Panc1 (cell line): ENCODE measurements around the gene TTLL5. TPM values are rescaled to one million over a fixed set of nuclear protein-coding genes. Genes with fewer than 3 reads are reported as not detected.

Experiments
- ATAC-seq: fragments of 200-7000 bp; cut with Tn5 transposase; 2 replicates; pipeline ENCODE4 v1.9.1; 2020; ENCODE audit warnings: mild to moderate bottlenecking, moderate library complexity
- BruUV-seq: library from RNA; stranded (reverse); fragments of 400-500 nt; replicated peaks from 2 replicates; lab custom pipeline; 2021; lab: Mats Ljungman, UMichigan
- CTCF ChIA-PET: fragments of 300-600 bp; sonication (Branson Sonifier 250); formaldehyde crosslinking; loops from one replicate; lab custom pipeline; 2022; ENCODE audit warnings: antibody characterized with exemption; lab: Charles Lee
- POLR2A ChIA-PET: fragments of 300-600 bp; sonication (Branson Sonifier 250); formaldehyde crosslinking; loops from one replicate; lab custom pipeline; 2022; ENCODE audit warnings: antibody characterized with exemption; lab: Charles Lee
- DNase-seq: peaks from one replicate; pipeline ENCODE4 v3.0.0-alpha.2; 2010; ENCODE audit warnings: low read depth, low spot score
- H3K27ac ChIP-seq: 2 replicates; pipeline ENCODE4 v1.5.1; 2011; ENCODE audit warnings: mild to moderate bottlenecking, low read length, inconsistent platforms
- H3K27me3 ChIP-seq: fragments of 200-500 bp; sonication (Bioruptor generic); 2 replicates; pipeline ENCODE4 v1.6.0; 2014; ENCODE audit warnings: low read length, inconsistent platforms; ENCODE audit not compliant: control insufficient read depth, insufficient read depth
- H3K36me3 ChIP-seq: fragments of 200-500 bp; sonication (Bioruptor generic); 2 replicates; pipeline ENCODE4 v1.5.1; 2014; ENCODE audit warnings: inconsistent platforms, mild to moderate bottlenecking, low read length, moderate library complexity; ENCODE audit not compliant: control insufficient read depth, insufficient read depth
- H3K4me1 ChIP-seq: 2 replicates; pipeline ENCODE4 v1.5.1; 2011; ENCODE audit warnings: inconsistent platforms, mild to moderate bottlenecking, low read length, moderate library complexity; ENCODE audit not compliant: control insufficient read depth, insufficient read depth
- H3K4me3 ChIP-seq, 2 experiments: 2 replicates each; pipeline ENCODE4 v1.5.1; 2011 to 2012; ENCODE audit warnings: low read depth in 2 of 2, low read length in 2 of 2, mild to moderate bottlenecking in 2 of 2, inconsistent platforms in 1 of 2, moderate library complexity in 1 of 2
- H3K9me3 ChIP-seq: fragments of 200-500 bp; sonication (Bioruptor generic); 2 replicates; pipeline ENCODE4 v1.5.1; 2014; ENCODE audit warnings: low read depth, mild to moderate bottlenecking, inconsistent platforms, low read length, moderate library complexity; ENCODE audit not compliant: control insufficient read depth, insufficient read depth
- POLR2AphosphoS5 ChIP-seq: IDR thresholded peaks from 2 replicates; pipeline ENCODE4 v1.6.1; 2012; ENCODE audit warnings: mild to moderate bottlenecking, low read depth, low read length, moderate library complexity
- SIN3A ChIP-seq: IDR thresholded peaks from 2 replicates; pipeline ENCODE4 v1.6.1; 2012; ENCODE audit warnings: low read depth, mild to moderate bottlenecking, low read length, moderate library complexity, borderline replicate concordance; ENCODE audit not compliant: insufficient read depth
- TCF7L2 ChIP-seq: IDR thresholded peaks from 2 replicates; pipeline ENCODE4 v1.6.1; 2011; ENCODE audit warnings: mild to moderate bottlenecking, low read depth, low read length, inconsistent platforms
- in situ Hi-C: cut with HindIII; loops from 2 replicates; pipeline ENCODE4 v1.10.0; 2016; ENCODE audit warnings: low sequenced_read_pairs, low pct_unique_long_range_greater_than_20kb
- intact Hi-C: fragments of 100-400 bp; cut with micrococcal nuclease; formaldehyde crosslinking; loops from one replicate; pipeline ENCODE4 v1.10.0; 2022; ENCODE audit not compliant: unreplicated experiment
- total RNA-seq: library from RNA; stranded (reverse); gene quantifications from one replicate; pipeline ENCODE4 v1.2.1, GENCODE V29; 2021; ENCODE audit not compliant: unreplicated experiment
- TF ChIP-seq, protein P1 (sequence below): fragments of 450-650 bp; IDR thresholded peaks from 2 replicates; pipeline ENCODE4 v1.5.1; 2017; ENCODE audit warnings: mild to moderate bottlenecking
- TF ChIP-seq, protein P2 (sequence below), 2 experiments: IDR thresholded peaks; 2 replicates each; pipeline ENCODE4 v1.6.1; 2011 to 2012; ENCODE audit warnings: low read depth in 2 of 2, control low read depth in 1 of 2, low read length in 1 of 2, mild to moderate bottlenecking in 1 of 2, moderate library complexity in 1 of 2; ENCODE audit not compliant: insufficient read depth in 1 of 2

TTLL5 gene
- total RNA-seq, 1 experiment from 2014 or later, result 23.5 TPM

DNA sequence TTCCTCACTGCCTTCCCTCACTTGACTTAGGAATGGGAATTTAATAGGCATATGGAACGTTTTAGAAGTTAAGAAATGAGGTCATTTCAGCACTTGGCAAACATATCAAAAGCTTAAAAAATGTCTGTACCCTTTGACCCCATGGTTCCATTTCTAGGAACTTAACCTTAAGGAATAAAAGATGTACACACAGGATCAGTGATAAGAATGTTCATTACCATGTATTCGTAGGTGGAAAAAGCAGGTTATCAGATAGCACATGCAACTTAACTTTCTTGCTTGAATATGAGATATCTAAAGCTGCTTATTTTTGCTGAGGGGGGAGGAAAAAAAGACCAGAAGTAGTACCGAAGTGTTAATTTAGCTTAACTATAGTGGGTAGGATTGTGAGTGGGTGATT is 57.2 kb downstream of the TTLL5 start:
- no peaks in the 10 kb centered on the region; the same call in 1 of the 2 replicates for H3K36me3 ChIP-seq
- no TSS peak for BruUV-seq
- no peak for ATAC-seq
- ChIA-PET POLR2A (no interaction called here), CTCF (no interaction called here)
- TF ChIP-seq, protein P1, sequence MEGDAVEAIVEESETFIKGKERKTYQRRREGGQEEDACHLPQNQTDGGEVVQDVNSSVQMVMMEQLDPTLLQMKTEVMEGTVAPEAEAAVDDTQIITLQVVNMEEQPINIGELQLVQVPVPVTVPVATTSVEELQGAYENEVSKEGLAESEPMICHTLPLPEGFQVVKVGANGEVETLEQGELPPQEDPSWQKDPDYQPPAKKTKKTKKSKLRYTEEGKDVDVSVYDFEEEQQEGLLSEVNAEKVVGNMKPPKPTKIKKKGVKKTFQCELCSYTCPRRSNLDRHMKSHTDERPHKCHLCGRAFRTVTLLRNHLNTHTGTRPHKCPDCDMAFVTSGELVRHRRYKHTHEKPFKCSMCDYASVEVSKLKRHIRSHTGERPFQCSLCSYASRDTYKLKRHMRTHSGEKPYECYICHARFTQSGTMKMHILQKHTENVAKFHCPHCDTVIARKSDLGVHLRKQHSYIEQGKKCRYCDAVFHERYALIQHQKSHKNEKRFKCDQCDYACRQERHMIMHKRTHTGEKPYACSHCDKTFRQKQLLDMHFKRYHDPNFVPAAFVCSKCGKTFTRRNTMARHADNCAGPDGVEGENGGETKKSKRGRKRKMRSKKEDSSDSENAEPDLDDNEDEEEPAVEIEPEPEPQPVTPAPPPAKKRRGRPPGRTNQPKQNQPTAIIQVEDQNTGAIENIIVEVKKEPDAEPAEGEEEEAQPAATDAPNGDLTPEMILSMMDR, result no peak
- TF ChIP-seq POLR2AphosphoS5 (no peak), SIN3A (no peak)
- intact Hi-C loops (loop anchor here (10.0 kb wide), 1 partner anchor 187 kb away; no protein-coding TSS in a partner anchor), in situ Hi-C loops (no loop called here)
- no peaks in the 10 kb centered on the region for H3K9me3 ChIP-seq
- H3K27me3 ChIP-seq, result no peaks in the 10 kb centered on the region
- DNase-seq, result no peak
- H3K4me1 ChIP-seq, result no peaks in the 10 kb centered on the region
- no peak overlapping the region for H3K4me3 ChIP-seq
- H3K27ac ChIP-seq, result no peak overlapping the region

DNA sequence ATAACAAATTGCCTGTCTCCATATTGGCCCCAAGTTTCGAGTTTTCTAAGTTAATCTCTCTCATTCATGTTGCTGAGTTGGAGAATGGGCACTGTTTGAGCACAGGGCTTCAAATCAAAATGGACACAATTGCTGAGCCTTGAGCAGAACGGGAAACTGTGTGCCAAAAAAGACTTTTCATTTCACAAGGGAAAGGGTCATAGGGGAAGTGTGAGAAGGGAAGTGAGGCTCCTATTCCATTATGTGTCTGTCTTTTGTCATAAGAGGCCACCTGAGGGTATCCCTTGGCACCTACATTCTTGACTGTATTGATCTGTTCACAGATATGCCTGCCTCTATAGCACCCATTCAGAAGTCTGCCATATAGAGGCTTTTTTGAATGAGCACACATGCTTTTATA is 59.1 kb downstream of the TTLL5 start:
- Histone ChIP-seq H3K27me3 (no peaks in the 10 kb centered on the region), H3K4me3 (no peak overlapping the region), H3K27ac (no peak overlapping the region), H3K4me1 (no peaks in the 10 kb centered on the region), H3K36me3 (no peaks in the 10 kb centered on the region; the same call in 1 of the 2 replicates), H3K9me3 (no peaks in the 10 kb centered on the region)
- in situ Hi-C loops (no loop called here), intact Hi-C loops (loop anchor here (5.0 kb wide), 1 partner anchor 67 kb away; no protein-coding TSS in a partner anchor)
- TF ChIP-seq, protein P2, sequence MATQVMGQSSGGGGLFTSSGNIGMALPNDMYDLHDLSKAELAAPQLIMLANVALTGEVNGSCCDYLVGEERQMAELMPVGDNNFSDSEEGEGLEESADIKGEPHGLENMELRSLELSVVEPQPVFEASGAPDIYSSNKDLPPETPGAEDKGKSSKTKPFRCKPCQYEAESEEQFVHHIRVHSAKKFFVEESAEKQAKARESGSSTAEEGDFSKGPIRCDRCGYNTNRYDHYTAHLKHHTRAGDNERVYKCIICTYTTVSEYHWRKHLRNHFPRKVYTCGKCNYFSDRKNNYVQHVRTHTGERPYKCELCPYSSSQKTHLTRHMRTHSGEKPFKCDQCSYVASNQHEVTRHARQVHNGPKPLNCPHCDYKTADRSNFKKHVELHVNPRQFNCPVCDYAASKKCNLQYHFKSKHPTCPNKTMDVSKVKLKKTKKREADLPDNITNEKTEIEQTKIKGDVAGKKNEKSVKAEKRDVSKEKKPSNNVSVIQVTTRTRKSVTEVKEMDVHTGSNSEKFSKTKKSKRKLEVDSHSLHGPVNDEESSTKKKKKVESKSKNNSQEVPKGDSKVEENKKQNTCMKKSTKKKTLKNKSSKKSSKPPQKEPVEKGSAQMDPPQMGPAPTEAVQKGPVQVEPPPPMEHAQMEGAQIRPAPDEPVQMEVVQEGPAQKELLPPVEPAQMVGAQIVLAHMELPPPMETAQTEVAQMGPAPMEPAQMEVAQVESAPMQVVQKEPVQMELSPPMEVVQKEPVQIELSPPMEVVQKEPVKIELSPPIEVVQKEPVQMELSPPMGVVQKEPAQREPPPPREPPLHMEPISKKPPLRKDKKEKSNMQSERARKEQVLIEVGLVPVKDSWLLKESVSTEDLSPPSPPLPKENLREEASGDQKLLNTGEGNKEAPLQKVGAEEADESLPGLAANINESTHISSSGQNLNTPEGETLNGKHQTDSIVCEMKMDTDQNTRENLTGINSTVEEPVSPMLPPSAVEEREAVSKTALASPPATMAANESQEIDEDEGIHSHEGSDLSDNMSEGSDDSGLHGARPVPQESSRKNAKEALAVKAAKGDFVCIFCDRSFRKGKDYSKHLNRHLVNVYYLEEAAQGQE (IDR thresholded peaks at IDR 0.05; ENCODE audit: insufficient read depth in 1 of 2, low read depth in 2 of 2, low read length in 1 of 2), result no peak
- no peak for TF ChIP-seq SIN3A
- DNase-seq (no peak), ATAC-seq (no peak)
- ChIA-PET CTCF (interaction anchor here (1.1 kb wide), 1 partner anchor 75 kb away, joined by 3 read pairs; no protein-coding TSS in a partner anchor), POLR2A (no interaction called here)
- BruUV-seq, result no TSS peak

DNA sequence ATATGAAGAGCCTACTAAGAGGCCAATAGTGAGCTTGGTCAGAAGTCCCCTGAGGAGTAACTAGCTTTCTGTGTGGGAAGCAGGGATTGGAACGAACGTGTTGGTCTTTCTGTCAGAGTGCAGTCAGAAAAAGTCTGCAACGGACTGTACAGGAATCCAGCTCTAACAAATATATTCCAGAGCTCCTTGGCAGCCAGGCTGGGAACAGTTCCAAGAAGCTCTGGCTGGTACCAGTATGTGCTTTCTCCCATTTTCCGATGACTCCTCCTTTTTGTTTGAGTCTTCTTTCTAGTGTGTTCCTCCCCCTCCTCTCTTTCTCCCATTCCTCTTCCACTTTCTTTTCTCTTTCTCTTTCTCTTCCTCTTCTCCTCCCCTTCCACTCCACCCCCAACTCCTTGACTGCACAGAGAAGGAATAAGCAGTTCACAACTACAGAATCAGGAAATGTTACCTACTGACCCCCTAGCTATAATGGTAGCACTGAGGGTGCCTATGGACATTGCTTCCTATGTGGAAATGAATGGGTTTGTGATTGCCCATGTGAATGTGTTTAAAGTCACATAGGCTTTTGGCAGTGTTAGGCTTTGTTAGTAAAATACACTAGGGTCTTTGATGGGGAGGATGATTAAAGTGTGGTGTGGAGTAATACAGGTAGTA is 59.9 kb downstream of the TTLL5 start:
- ChIA-PET POLR2A (no interaction called here), CTCF (interaction anchor here (1.1 kb wide), 1 partner anchor 74 kb away, joined by 3 read pairs; no protein-coding TSS in a partner anchor)
- ATAC-seq (no peak), DNase-seq (no peak)
- no peaks in the 10 kb centered on the region for H3K9me3 ChIP-seq
- H3K27ac ChIP-seq, result no peak overlapping the region
- in situ Hi-C loops (no loop called here), intact Hi-C loops (loop anchor here (5.0 kb wide), 1 partner anchor 66 kb away; no protein-coding TSS in a partner anchor)
- H3K36me3 ChIP-seq, result no peaks in the 10 kb centered on the region; the same call in 1 of the 2 replicates
- no peak overlapping the region for H3K4me3 ChIP-seq
- H3K27me3 ChIP-seq, result no peaks in the 10 kb centered on the region
- H3K4me1 ChIP-seq, result no peaks in the 10 kb centered on the region
- TF ChIP-seq, protein P2 (IDR thresholded peaks at IDR 0.05; ENCODE audit: insufficient read depth in 1 of 2, low read depth in 2 of 2, low read length in 1 of 2), result no peak
- TF ChIP-seq, protein P1, result no peak
- TF ChIP-seq TCF7L2 (no peak), SIN3A (no peak), POLR2AphosphoS5 (no peak)
- no TSS peak for BruUV-seq
